HL-60/S4 treated with phorbol 12-myristate 13-acetate at 8.2 ng/mL for 4 days and 3 days (cell line): ENCODE results near the gene PTPRN2.
"Not testable (repeated sequence)": the region's sequence is repeated elsewhere in the genome, so short reads cannot be mapped to it uniquely, and the experiment has no call there.

Experiments
- in situ Hi-C: fragments of 300-500 bp; cut with MboI; formaldehyde crosslinking; loops from 2 replicates; pipeline ENCODE4 v1.15.0; 2022; ENCODE audit warnings: low sequenced_read_pairs

Gene PTPRN2

GRCh38 chr7:158428837-158429753 is 158.5 kb downstream of the PTPRN2 start:
- in situ Hi-C loops: no loop called here

- in situ Hi-C loops: no loop called here
Observed at GRCh38 chr7:158428131-158428836, 159.3 kb downstream of the PTPRN2 start.

GRCh38 chr7:158425676-158426075 is 161.9 kb downstream of the PTPRN2 start:
- in situ Hi-C loops: not testable (repeated sequence)

DNA sequence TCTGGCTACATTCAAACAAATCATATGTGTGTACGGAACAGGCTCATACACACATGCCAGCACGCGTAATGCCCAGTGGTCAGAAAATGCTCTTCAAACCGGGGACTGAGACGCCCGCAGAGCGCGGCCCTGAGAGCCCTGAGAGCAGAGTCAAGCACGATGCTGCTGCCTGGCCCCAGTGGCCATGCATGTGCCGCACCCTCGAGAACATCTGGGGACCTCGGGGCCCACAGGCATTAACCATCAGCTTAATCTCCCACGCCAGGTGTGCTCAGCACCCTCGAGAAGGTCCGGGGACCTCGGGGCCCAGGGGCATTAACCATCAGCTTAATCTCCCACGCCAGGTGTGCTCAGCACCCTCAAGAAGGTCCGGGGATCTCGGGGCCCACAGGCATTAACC is 163.1 kb downstream of the PTPRN2 start:
- in situ Hi-C loops: no loop called here

GRCh38 chr7:158424011-158424410 is 163.6 kb downstream of the PTPRN2 start:
- in situ Hi-C loops: no loop called here

- in situ Hi-C loops: no loop called here
Observed at GRCh38 chr7:158422887-158423560, 164.6 kb downstream of the PTPRN2 start.

GRCh38 chr7:158422196-158422886 is 165.3 kb downstream of the PTPRN2 start:
- in situ Hi-C loops: no loop called here

GRCh38 chr7:158421361-158421760 is 166.3 kb downstream of the PTPRN2 start:
- in situ Hi-C loops: no loop called here

- in situ Hi-C loops: no loop called here
Observed at GRCh38 chr7:158420591-158421340, 166.9 kb downstream of the PTPRN2 start.

- in situ Hi-C loops: no loop called here
Observed at GRCh38 chr7:158419238-158419785, 168.3 kb downstream of the PTPRN2 start.

- in situ Hi-C loops: not testable (repeated sequence)
Observed at GRCh38 chr7:158418395-158418794, 169.2 kb downstream of the PTPRN2 start.

DNA sequence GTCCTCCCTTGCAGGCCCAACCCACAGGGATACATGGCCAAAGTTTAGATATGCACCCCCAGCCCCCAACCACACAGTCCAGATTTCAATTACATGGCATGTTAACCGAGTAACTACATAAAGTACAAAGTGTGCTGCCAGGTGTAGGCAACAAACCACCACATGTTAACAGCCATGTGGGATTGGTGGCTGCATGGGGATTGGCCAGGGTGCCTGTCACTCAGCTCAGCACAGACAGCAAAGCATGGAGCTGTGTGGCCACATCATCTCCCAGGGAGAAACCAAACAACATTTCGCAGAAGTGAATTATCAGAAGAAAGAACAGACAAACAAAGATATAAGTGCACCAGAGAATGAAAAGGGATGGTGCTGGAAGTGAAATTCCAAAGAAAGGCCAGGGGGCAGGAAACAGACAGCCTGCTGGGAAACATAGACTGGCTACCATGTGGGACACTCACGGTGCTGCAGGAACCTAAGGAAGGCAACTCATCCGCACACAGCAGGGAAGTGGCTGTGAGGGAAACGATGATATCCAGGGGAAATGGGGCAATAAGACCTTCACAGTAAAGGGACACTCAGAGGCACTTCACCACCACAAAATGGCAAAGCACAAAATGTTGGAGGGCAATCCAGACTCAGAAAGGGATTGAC is 171.2 kb downstream of the PTPRN2 start:
- in situ Hi-C loops: no loop called here

DNA sequence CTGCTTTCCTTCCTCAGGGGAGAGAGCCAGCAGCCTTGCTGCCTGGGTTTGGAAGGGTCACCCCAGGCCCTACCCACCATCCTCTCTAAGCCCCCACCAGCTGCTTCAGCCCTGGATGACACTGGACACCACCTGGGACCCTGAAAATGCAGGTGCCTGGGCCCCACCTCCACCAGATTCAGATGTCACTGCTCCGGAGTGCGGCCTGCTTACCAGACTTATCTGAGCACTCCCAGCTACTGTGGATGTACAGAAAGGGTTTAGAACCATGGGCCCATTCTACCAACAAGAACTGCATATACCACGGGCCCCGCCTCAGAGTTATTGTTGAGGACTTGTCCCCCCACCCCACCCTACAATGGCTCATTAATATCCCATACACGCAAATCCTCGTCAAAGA is 172.3 kb downstream of the PTPRN2 start:
- in situ Hi-C loops: no loop called here

- in situ Hi-C loops: no loop called here
Observed at GRCh38 chr7:158414486-158414961, 173.1 kb downstream of the PTPRN2 start.

- in situ Hi-C loops: no loop called here
Observed at GRCh38 chr7:158414002-158414401, 173.6 kb downstream of the PTPRN2 start.

DNA sequence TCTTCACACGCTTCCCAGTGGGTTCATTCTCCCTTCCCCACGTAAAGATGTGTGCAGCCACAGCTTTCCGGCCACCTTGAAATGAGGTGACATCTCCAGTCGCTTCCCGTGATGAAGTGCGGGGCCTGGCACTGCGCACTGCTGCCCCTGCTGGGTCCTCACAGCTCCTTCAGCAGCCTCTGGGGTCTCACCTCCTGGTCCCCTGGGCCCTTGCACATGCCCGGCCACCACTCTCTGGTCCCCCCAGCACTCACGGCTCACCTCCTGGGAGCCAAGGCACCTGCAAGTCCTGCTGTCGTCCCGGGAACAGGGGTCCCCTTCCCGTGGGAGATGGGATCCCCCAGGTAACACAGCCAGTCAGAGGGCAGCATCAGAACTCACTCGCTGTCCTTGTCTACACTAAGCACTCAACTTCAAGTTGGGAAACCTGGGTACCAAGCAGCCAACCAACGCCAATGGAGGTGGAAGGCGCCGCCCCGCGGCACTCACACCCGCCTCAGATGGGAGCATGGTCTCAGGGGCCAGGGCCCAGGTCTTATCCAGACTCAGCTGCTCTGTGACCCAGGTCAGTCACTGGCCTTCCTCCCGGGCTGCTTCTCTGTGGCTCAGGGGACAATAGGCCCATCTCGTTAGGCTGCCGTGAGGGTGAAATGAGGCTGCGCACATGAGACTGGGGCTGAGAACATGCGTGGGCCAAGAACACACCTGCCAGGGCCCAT is 176.2 kb downstream of the PTPRN2 start:
- in situ Hi-C loops: no loop called here

GRCh38 chr7:158410720-158411119 is 176.9 kb downstream of the PTPRN2 start:
- in situ Hi-C loops: no loop called here

- in situ Hi-C loops: no loop called here
Observed at GRCh38 chr7:158409816-158410330, 177.8 kb downstream of the PTPRN2 start.
